Activated CD8-positive, alpha-beta memory T cell treated with anti-CD3 and anti-CD28 coated beads, Interleukin-2, amount 50 U/mL, for 4 hours (primary cell): ENCODE results near the gene FUT2.

Experiments used
- DNase-seq: peaks from one replicate; pipeline ENCODE4 v3.0.0-alpha.2; 2020

Gene FUT2

DNA sequence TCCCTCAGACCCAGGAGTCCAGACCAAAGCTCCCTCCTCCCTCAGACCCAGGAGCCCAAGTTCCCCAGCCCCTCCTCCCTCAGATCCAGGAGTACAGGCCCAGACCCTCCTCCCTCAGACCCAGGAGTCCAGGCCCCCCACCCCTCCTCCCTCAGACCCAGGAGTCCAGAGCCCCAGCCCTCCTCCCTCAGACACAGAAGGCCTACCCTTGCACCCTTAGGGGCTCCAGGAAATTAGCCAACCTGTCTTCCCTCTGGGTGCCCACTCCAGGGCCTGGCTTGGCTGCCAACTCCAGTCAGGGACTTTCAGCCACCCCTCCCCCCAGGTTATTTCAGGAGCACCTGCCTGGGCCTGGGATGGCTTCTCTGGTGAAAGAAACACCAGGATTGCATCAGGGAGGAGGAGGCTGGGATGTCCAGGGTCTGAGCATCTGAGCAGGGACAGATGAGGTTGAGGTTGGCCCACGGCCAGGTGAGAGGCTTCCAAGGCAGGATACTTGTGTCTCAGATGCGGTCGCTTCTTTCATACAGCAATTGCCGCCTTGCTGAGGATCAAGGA is 59.4 kb downstream of the FUT2 start, which contains the start of gene FGF21:
Gene FGF21, plus strand, starts transcription at position 441 of the 558 bp plus-strand sequence. CDS start 713 bp downstream, outside the sequence.
- no peak for DNase-seq
